NCI-H2107 treated with DMSO at 0.1 percent for 48 hours (cell line): ENCODE results near the gene DDA1.
"Not testable (repeated sequence)": the region's sequence is repeated elsewhere in the genome, so short reads cannot be mapped to it uniquely, and the experiment has no call there.

Experiments
- DNase-seq: peaks from one replicate; lab custom pipeline; 2025; ENCODE audit not compliant: unreplicated experiment; lab: John Stamatoyannopoulos, UW

Gene DDA1

DNA sequence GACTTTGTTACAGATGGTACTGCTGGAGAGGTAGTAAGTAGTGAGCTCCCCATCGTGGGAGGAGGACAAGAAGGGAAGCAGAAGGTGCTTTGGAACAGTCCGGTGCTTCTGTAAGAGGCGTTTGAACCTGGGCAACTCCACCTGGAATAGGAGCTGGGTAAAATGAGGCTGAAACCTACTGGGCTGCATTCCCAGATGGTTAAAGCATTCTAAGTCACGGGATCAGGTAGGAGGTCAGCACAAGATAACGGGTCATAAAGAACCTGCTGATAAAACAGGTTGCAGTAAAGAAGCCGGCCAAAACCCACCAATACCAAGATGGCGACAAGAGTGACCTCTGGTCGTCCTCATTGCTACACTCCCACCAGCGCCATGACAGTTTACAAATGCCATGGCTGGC is 22.6 kb upstream of the DDA1 start:
- DNase-seq, result no peak

DNA sequence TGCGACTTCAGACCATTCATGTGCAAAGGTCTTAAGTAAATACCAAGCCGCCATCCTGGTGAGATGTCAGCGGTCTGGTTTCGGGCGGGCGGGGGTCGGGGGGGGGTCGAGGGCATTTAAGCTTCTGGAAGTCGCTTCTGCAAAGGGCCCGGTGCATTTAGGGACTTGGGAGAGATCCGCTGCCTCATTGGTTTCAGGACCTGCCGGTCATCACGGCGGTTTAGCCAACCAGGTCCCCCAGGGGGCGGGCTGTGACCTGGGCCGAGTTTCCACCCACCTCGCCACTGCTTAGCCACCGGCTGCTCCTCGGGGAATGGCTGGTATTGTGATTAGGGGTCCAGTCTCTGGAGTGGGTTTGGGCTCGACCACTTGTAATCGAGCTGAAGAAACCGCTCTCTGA is 19.9 kb upstream of the DDA1 start:
- no peak for DNase-seq

DNA sequence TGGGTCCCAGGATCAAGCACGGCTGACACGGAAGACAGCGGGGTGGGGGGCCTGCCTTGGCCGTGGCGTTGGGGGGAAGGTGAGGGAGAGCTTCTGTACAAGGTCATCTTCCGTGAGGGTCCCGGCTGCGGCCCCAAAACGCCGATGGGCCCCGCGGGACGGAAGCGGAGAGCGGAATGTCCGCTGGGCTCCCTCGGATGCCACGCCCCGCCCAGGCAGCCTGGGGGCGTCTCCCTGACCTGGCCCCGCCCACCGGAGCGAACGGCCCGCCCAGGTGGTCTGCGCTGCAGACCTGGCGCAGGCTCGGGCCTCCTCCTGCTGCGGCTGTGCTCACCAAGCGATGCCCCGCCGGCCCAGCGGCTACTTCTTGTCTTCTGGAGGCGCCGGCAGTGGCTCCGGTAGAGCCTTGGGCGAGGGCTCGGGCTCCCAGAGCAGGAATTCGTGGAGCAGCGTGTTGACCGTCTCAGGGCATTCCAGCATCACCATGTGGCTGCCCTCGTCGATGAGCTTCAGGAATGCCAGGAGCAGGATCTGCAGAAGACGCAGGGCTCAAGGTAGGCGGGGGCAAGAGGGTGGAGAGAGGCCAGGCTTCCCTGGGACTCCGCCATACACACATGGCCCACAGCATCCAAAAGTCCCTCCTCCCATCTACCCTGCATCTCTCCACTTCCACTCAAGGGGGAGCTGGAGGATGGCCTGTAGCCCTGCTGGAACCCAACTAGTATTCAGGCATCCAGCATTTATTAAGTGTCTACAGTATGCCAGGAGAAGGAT is 16.9 kb upstream of the DDA1 start:
- DNase-seq, result peak; percentile 15

DNA sequence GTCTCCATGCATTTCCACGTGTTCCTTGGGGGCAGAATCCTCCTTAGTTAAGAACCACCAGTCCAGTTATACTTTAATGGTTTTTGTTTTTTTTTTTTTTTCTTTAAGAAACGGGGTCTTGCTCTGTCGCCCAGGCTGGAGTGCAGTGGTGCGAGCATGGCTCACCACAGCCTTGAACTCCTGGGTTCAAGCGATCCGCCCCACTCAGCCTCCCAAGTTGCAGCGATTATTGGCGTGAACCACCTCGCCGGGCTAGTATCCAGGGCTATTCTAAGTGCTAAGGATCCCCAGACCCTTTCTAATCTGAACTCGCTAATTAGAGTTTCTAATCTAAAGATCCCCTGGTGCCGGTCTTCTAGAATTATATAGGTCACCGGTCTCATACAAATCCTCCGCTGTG is 15.8 kb upstream of the DDA1 start:
- no peak for DNase-seq

DNA sequence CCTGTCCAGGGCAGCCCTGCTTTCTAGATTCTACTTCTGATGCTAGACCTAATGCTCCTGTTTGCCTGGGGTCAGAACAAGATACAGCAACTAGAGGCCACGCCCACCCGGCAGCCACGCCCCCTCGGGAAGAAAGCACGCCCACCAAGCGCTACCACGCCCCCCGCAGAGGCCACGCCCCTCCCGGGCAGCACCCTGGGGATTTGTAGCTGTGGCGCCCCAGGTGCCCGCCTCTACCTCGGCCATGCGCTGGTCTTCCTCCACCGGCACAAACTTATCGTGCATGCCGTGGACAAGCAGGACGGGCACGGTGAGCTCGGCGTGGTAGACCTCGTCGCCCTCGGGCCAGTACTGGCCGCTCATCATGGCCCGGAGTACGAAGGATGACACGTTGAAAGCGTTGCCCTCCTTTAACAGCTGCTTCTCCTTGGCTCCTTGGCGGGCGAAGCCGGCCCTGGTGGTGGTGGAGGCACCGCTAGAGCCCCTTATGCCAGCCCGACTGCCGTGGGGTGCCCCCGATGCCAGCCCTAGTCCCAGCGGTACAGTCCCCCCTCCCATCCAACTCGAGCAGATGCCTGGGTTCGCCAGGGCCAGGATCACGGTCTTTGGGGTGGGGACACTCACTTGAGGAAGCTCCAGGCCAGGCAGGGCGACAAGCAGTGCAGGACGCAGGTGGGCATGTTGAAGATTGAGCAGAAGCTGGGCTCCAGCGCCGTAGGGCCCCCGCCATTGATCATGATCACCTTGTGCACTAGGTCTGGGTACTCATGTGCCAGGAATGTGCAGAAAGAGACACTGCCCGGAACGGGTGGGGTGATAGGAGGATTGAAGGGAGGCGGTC is 15.1 kb upstream of the DDA1 start:
- DNase-seq, result no peak

DNA sequence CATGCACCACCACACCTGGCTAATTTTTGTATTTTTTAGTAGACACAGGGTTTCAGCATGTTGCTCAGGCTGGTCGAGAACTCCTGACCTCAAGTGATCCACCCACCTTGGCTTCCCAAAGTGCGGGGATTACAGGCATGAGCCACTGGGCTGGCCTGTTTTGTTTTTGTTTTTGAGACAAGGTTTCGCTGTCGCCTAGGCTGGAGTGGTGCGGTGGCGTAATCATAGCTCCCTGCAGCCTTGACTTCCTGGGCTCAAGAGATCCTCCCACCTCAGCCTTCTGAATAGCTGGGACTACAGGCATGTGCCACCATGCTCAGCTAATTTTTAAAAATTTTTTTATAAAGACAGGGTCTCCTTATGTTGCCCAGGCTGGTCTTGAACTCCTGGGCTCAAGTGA is 13.8 kb upstream of the DDA1 start:
- not testable (repeated sequence) for DNase-seq

GRCh38 chr19:17296273-17296672 is 13.1 kb upstream of the DDA1 start:
- DNase-seq, result no peak

- DNase-seq, result no peak
Measured at GRCh38 chr19:17296976-17297375, 12.4 kb upstream of the DDA1 start.

- no peak for DNase-seq
Measured at GRCh38 chr19:17300992-17301619, 8.3 kb upstream of the DDA1 start.

- no peak for DNase-seq
Measured at GRCh38 chr19:17302391-17303166, 6.8 kb upstream of the DDA1 start.

GRCh38 chr19:17303167-17303939 is 6.0 kb upstream of the DDA1 start, which contains the start of gene ABHD8:
TSS of gene ABHD8 (minus strand) at chr19:17303425. CDS start at chr19:17301616, 1,809 bp downstream.
- DNase-seq, result peak; percentile 55

- DNase-seq, result no peak
Measured at GRCh38 chr19:17303940-17304267, 5.5 kb upstream of the DDA1 start.

GRCh38 chr19:17304386-17305215 is 4.8 kb upstream of the DDA1 start:
- DNase-seq, result no peak

DNA sequence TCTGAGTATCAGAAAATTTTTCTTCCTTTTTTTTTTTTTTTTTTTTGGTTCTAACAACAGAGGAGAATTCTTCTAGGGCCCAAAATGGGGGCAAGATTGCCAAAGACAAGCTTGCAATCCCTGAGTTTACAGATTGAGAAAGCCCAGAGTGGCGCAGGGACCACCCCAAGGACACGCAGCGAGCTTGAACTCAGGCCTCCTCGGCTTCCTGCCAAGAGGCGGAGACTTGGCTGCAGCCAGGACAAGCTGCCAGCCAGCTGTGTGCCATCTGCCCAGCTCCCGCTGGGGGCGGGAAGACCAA is 4.2 kb upstream of the DDA1 start:
- no peak for DNase-seq

DNA sequence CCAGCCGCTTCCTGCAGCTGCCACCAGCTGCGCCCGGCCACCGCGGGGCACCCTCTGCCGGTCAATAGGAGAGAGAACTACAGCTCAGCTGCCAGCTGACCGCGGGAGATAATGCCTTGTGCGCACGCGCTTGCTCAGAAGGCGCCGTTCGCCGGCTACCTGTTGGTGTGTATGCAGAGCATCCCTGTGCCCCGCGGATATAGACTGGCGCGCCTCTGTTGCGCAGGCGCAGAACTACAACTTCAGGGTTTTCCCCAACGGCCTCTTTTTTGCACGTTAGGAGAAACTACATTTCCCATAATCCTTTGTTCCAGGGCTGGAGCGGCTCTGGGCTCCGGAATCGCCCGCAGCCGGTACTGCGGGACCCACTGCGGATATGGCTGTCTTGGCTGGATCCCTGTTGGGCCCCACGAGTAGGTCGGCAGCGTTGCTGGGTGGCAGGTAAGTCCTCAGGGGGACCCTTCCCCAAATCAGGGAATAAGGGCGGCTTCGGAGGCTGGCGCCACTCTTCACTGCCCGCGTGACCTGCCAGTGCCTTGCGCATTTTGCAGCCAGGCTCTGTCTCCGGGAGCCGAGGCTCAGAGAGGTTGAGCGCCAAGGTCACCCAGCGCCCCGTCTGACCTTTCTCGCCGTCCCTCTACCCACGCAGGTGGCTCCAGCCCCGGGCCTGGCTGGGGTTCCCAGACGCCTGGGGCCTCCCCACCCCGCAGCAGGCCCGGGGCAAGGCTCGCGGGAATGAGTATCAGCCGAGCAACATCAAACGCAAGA is 3.7 kb upstream of the DDA1 start, which contains the start of gene MRPL34:
Gene MRPL34, plus strand, starts transcription at position 356 of the 768 bp plus-strand sequence. Its CDS starts 21 bp downstream, at position 377.
- peak; percentile 98 for DNase-seq

GRCh38 chr19:17306285-17306714 is 3.1 kb upstream of the DDA1 start:
- no peak for DNase-seq

- DNase-seq, result no peak
Measured at GRCh38 chr19:17307876-17308377, 1.4 kb upstream of the DDA1 start.

- no peak for DNase-seq
Measured at GRCh38 chr19:17309965-17310461, 650 bp downstream of the DDA1 start.
